Panc1 (cell line): ENCODE measurements around the gene WDR27. TPM values are rescaled to one million over a fixed set of nuclear protein-coding genes. Genes with fewer than 3 reads are reported as not detected.

Experiments used
- ATAC-seq: fragments of 200-7000 bp; cut with Tn5 transposase; 2 replicates; pipeline ENCODE4 v1.9.1; 2020; ENCODE audit warnings: mild to moderate bottlenecking, moderate library complexity
- BruUV-seq: library from RNA; stranded (reverse); fragments of 400-500 nt; replicated peaks from 2 replicates; lab custom pipeline; 2021; lab: Mats Ljungman, UMichigan
- CTCF ChIA-PET: fragments of 300-600 bp; sonication (Branson Sonifier 250); formaldehyde crosslinking; loops from one replicate; lab custom pipeline; 2022; ENCODE audit warnings: antibody characterized with exemption; lab: Charles Lee
- POLR2A ChIA-PET: fragments of 300-600 bp; sonication (Branson Sonifier 250); formaldehyde crosslinking; loops from one replicate; lab custom pipeline; 2022; ENCODE audit warnings: antibody characterized with exemption; lab: Charles Lee
- DNase-seq: peaks from one replicate; pipeline ENCODE4 v3.0.0-alpha.2; 2010; ENCODE audit warnings: low read depth, low spot score
- H3K27ac ChIP-seq: 2 replicates; pipeline ENCODE4 v1.5.1; 2011; ENCODE audit warnings: mild to moderate bottlenecking, low read length, inconsistent platforms
- H3K27me3 ChIP-seq: fragments of 200-500 bp; sonication (Bioruptor generic); 2 replicates; pipeline ENCODE4 v1.6.0; 2014; ENCODE audit warnings: low read length, inconsistent platforms; ENCODE audit not compliant: control insufficient read depth, insufficient read depth
- H3K36me3 ChIP-seq: fragments of 200-500 bp; sonication (Bioruptor generic); 2 replicates; pipeline ENCODE4 v1.5.1; 2014; ENCODE audit warnings: inconsistent platforms, mild to moderate bottlenecking, low read length, moderate library complexity; ENCODE audit not compliant: control insufficient read depth, insufficient read depth
- H3K4me1 ChIP-seq: 2 replicates; pipeline ENCODE4 v1.5.1; 2011; ENCODE audit warnings: inconsistent platforms, mild to moderate bottlenecking, low read length, moderate library complexity; ENCODE audit not compliant: control insufficient read depth, insufficient read depth
- H3K4me3 ChIP-seq, 2 experiments: 2 replicates each; pipeline ENCODE4 v1.5.1; 2011 to 2012; ENCODE audit warnings: low read depth in 2 of 2, low read length in 2 of 2, mild to moderate bottlenecking in 2 of 2, inconsistent platforms in 1 of 2, moderate library complexity in 1 of 2
- H3K9me3 ChIP-seq: fragments of 200-500 bp; sonication (Bioruptor generic); 2 replicates; pipeline ENCODE4 v1.5.1; 2014; ENCODE audit warnings: low read depth, mild to moderate bottlenecking, inconsistent platforms, low read length, moderate library complexity; ENCODE audit not compliant: control insufficient read depth, insufficient read depth
- CTCF ChIP-seq: fragments of 450-650 bp; IDR thresholded peaks from 2 replicates; pipeline ENCODE4 v1.5.1; 2017; ENCODE audit warnings: mild to moderate bottlenecking
- POLR2AphosphoS5 ChIP-seq: IDR thresholded peaks from 2 replicates; pipeline ENCODE4 v1.6.1; 2012; ENCODE audit warnings: mild to moderate bottlenecking, low read depth, low read length, moderate library complexity
- REST ChIP-seq, 2 experiments: IDR thresholded peaks; 2 replicates each; pipeline ENCODE4 v1.6.1; 2011 to 2012; ENCODE audit warnings: low read depth in 2 of 2, control low read depth in 1 of 2, low read length in 1 of 2, mild to moderate bottlenecking in 1 of 2, moderate library complexity in 1 of 2; ENCODE audit not compliant: insufficient read depth in 1 of 2
- SIN3A ChIP-seq: IDR thresholded peaks from 2 replicates; pipeline ENCODE4 v1.6.1; 2012; ENCODE audit warnings: low read depth, mild to moderate bottlenecking, low read length, moderate library complexity, borderline replicate concordance; ENCODE audit not compliant: insufficient read depth
- TCF7L2 ChIP-seq: IDR thresholded peaks from 2 replicates; pipeline ENCODE4 v1.6.1; 2011; ENCODE audit warnings: mild to moderate bottlenecking, low read depth, low read length, inconsistent platforms
- in situ Hi-C: cut with HindIII; loops from 2 replicates; pipeline ENCODE4 v1.10.0; 2016; ENCODE audit warnings: low sequenced_read_pairs, low pct_unique_long_range_greater_than_20kb
- intact Hi-C: fragments of 100-400 bp; cut with micrococcal nuclease; formaldehyde crosslinking; loops from one replicate; pipeline ENCODE4 v1.10.0; 2022; ENCODE audit not compliant: unreplicated experiment
- total RNA-seq: library from RNA; stranded (reverse); gene quantifications from one replicate; pipeline ENCODE4 v1.2.1, GENCODE V29; 2021; ENCODE audit not compliant: unreplicated experiment

The WDR27 gene
- total RNA-seq, 1 experiment from 2014 or later, result 56.3 TPM

- in situ Hi-C loops, result no loop called here
- TF ChIP-seq CTCF, result no peak
- no peak for TF ChIP-seq TCF7L2
- no peak for TF ChIP-seq SIN3A
- TF ChIP-seq POLR2AphosphoS5, result no peak
- TF ChIP-seq REST (IDR thresholded peaks at IDR 0.05; ENCODE audit: insufficient read depth in 1 of 2, low read depth in 2 of 2, low read length in 1 of 2), result no peak
- H3K27ac ChIP-seq, result no peak overlapping the region
- no peaks in the 10 kb centered on the region for H3K27me3 ChIP-seq
- H3K36me3 ChIP-seq, result no peaks in the 10 kb centered on the region
- ChIA-PET POLR2A (no interaction called here), CTCF (no interaction called here)
- peaks cover 8% of the 10 kb centered on the region; the same call in 1 of the 2 replicates for H3K4me1 ChIP-seq
- intact Hi-C loops, result no loop called here
- no TSS peak for BruUV-seq
- H3K9me3 ChIP-seq, result peaks cover 12% of the 10 kb centered on the region; the same call in 1 of the 2 replicates
- ATAC-seq, result no peak
- no peak overlapping the region for H3K4me3 ChIP-seq
- DNase-seq, result no peak
Measured at GRCh38 chr6:169456840-169457239, 245.0 kb downstream of the WDR27 start.

GRCh38 chr6:169455470-169455869 is 246.4 kb downstream of the WDR27 start:
- no peak overlapping the region for H3K27ac ChIP-seq
- no peaks in the 10 kb centered on the region for H3K36me3 ChIP-seq
- POLR2A ChIA-PET, result no interaction called here
- ATAC-seq (no peak), DNase-seq (no peak)
- in situ Hi-C loops (no loop called here), intact Hi-C loops (no loop called here)
- no peak overlapping the region for H3K4me3 ChIP-seq
- peaks cover 6% of the 10 kb centered on the region; the same call in 1 of the 2 replicates for H3K9me3 ChIP-seq
- BruUV-seq, result no TSS peak
- TF ChIP-seq POLR2AphosphoS5, result no peak
- TF ChIP-seq TCF7L2, result no peak
- TF ChIP-seq SIN3A, result no peak
- TF ChIP-seq REST (IDR thresholded peaks at IDR 0.05; ENCODE audit: insufficient read depth in 1 of 2, low read depth in 2 of 2, low read length in 1 of 2), result no peak
- TF ChIP-seq CTCF, result no peak
- H3K27me3 ChIP-seq, result no peaks in the 10 kb centered on the region
- CTCF ChIA-PET, result no interaction called here
- peaks cover 20% of the 10 kb centered on the region for H3K4me1 ChIP-seq
